ENCODE measurements around the gene PRSS22. TPM values are rescaled to one million over a fixed set of nuclear protein-coding genes. Genes with fewer than 3 reads are reported as not detected.

Gene PRSS22
- total and polyA plus RNA-seq, 10 of the 15 experiments (the other 5 are each of a cell fraction or from before 2014, with no cell fraction given): not detected

DNA sequence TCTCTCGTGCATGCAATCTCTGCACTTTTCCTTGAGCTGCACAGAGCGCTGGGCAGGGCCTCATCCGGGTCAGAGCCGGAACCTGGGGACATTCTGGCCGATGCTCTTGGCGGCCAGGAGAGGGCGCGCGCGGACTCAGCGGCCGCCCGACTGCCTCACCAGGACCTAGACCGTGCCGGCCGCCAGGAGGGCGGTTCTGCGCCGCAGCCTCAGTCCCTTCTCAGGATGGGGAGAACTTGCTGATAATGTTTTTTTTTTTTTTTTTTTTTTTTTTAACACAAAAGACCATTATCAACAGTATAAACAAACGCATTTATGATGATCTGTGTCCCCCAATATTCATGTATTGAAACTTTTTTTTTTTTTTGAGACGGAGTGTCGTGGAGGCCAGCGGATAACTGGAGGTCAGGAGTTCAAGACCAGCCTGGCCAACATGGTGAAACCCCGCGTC lies 17.0 kb upstream of the PRSS22 start:
- peaks cover 2% of the 10 kb centered on the region; the same call in 2 of the 3 replicates for H3K9me3 ChIP-seq (replicated peaks; ENCODE audit: control insufficient read depth, insufficient read depth, low read length)
- no TSS peak for BruUV-seq (replicated peaks)
- FAIRE-seq (peak; percentile 93), ATAC-seq (peak; percentile 100), DNase-seq (ENCODE audit: low read depth, low spot score) (peak; percentile 3)
- H2AFZ ChIP-seq (ENCODE audit: control insufficient read depth, low read depth, low read length): peak overlapping the region; percentile 7; the same call in 1 of the 2 replicates
- H4K20me1 ChIP-seq (ENCODE audit: control insufficient read depth, insufficient read depth): no peaks in the 10 kb centered on the region
- SMC1A ChIA-PET (ENCODE audit: uncharacterized antibody, unreplicated experiment): interaction anchor here (0.6 to 0.7 kb wide), 3 partner anchors 9 to 38 kb away, joined by 3 to 6 read pairs (median 3); no protein-coding TSS in a partner anchor
- no peaks in the 10 kb centered on the region for H3K4me1 ChIP-seq (ENCODE audit: control insufficient read depth, insufficient read depth, low read length)
- no peaks in the 10 kb centered on the region for H3K79me2 ChIP-seq (ENCODE audit: control insufficient read depth, insufficient read depth, low read length)
- no peaks in the 10 kb centered on the region; a peak in 1 of 4 replicates for H3K27me3 ChIP-seq (replicated peaks in 1 of 2; ENCODE audit: control insufficient read depth in 2 of 2, insufficient read depth in 2 of 2, low read length in 1 of 2)
- WGBS (ENCODE audit: insufficient coverage, insufficient replicate concordance, low lambda C conversion rate, missing lambda C conversion rate): 13% methylated on average over 24 of the region's 25 CpGs
- in situ Hi-C loops (cut with MboI): loop anchor here (5.0 kb wide), 1 partner anchor 37 kb away; the partner anchor contains the start of gene FLYWCH1
- RAD21 ChIA-PET (ENCODE audit: unreplicated experiment): interaction anchor here (0.6 to 1.0 kb wide), 5 partner anchors 25 to 1159 kb away, joined by 3 to 4 read pairs (median 3); partner anchors contain the start of gene FLYWCH1
- no peaks in the 10 kb centered on the region for H3K36me3 ChIP-seq (ENCODE audit: control insufficient read depth in 2 of 2, insufficient read depth in 2 of 2, low read length in 1 of 2)
- no peak overlapping the region for H3K27ac ChIP-seq (ENCODE audit: control insufficient read depth, insufficient read depth)
- CTCF ChIA-PET: interaction anchor here (0.6 to 1.3 kb wide), 10 partner anchors 8 to 108 kb away, joined by 3 to 6 read pairs (median 4); partner anchors contain the start of gene FLYWCH2
- no peak overlapping the region for H3K9ac ChIP-seq (ENCODE audit: control insufficient read depth, insufficient read depth, low read length)
- intact Hi-C loops (cut with micrococcal nuclease; ENCODE audit: unreplicated experiment): loop anchor here (1.0 to 2.0 kb wide), 2 partner anchors 32 to 44 kb away; no protein-coding TSS in a partner anchor
- POLR2A ChIA-PET: interaction anchor here (0.7 kb wide), 1 partner anchor 40 kb away, joined by 3 read pairs; no protein-coding TSS in a partner anchor
- no peak overlapping the region for H3K4me2 ChIP-seq (ENCODE audit: control insufficient read depth, insufficient read depth)
- no peak overlapping the region for H3K4me3 ChIP-seq
- TF ChIP-seq ZNF24 (IDR thresholded peaks at IDR 0.05) (no peak), RCOR1 (conservative IDR thresholded peaks at IDR 0.05; ENCODE audit: low read depth, low read length) (no peak), RBBP5 (conservative IDR thresholded peaks at IDR 0.05) (no peak), GABPA (IDR thresholded peaks at IDR 0.05; ENCODE audit: low read depth) (no peak), ATF7 (IDR thresholded peaks at IDR 0.05; ENCODE audit: low read depth) (no peak), PAX8 (IDR thresholded peaks at IDR 0.05) (no peak), NBN (IDR thresholded peaks at IDR 0.05) (0 out of 2 replicates have a peak, but pooled peaks have one; percentile 29), SUPT20H (IDR thresholded peaks at IDR 0.05; ENCODE audit: borderline replicate concordance, control insufficient read depth, low read depth, low read length) (no peak), ZNF384 (IDR thresholded peaks at IDR 0.05; ENCODE audit: borderline replicate concordance, low read depth, low read length) (0 out of 2 replicates have a peak, but pooled peaks have one; percentile 18), MYC (IDR thresholded peaks at IDR 0.05; ENCODE audit: insufficient read depth, insufficient read length, insufficient replicate concordance, low read length, severe bottlenecking) (no peak), ZBED1 (IDR thresholded peaks at IDR 0.05; ENCODE audit: borderline replicate concordance) (no peak), RELA (IDR thresholded peaks at IDR 0.05; ENCODE audit: borderline replicate concordance, partially characterized antibody) (no peak), PML (IDR thresholded peaks at IDR 0.05; ENCODE audit: low read length) (no peak), EP300 (IDR thresholded peaks at IDR 0.05; ENCODE audit: borderline replicate concordance in 1 of 2, control insufficient read depth in 1 of 2, low read depth in 2 of 2, low read length in 2 of 2) (no peak), POLR2AphosphoS2 (IDR thresholded peaks at IDR 0.05; ENCODE audit: low read depth, low read length) (no peak), SMC3 (IDR thresholded peaks at IDR 0.05; ENCODE audit: borderline replicate concordance, low read length) (peak; percentile 86), PBX3 (IDR thresholded peaks at IDR 0.05; ENCODE audit: insufficient replicate concordance, low read depth, low read length) (no peak), KLF5 (IDR thresholded peaks at IDR 0.05; ENCODE audit: partially characterized antibody) (no peak), CBX3 (IDR thresholded peaks at IDR 0.05; ENCODE audit: borderline replicate concordance, low read depth) (no peak)
- TF ChIP-seq, protein P1, sequence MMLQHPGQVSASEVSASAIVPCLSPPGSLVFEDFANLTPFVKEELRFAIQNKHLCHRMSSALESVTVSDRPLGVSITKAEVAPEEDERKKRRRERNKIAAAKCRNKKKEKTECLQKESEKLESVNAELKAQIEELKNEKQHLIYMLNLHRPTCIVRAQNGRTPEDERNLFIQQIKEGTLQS (IDR thresholded peaks at IDR 0.05; ENCODE audit: borderline replicate concordance, extremely low read depth, low read depth, low read length): no peak
- TF ChIP-seq, protein P2, sequence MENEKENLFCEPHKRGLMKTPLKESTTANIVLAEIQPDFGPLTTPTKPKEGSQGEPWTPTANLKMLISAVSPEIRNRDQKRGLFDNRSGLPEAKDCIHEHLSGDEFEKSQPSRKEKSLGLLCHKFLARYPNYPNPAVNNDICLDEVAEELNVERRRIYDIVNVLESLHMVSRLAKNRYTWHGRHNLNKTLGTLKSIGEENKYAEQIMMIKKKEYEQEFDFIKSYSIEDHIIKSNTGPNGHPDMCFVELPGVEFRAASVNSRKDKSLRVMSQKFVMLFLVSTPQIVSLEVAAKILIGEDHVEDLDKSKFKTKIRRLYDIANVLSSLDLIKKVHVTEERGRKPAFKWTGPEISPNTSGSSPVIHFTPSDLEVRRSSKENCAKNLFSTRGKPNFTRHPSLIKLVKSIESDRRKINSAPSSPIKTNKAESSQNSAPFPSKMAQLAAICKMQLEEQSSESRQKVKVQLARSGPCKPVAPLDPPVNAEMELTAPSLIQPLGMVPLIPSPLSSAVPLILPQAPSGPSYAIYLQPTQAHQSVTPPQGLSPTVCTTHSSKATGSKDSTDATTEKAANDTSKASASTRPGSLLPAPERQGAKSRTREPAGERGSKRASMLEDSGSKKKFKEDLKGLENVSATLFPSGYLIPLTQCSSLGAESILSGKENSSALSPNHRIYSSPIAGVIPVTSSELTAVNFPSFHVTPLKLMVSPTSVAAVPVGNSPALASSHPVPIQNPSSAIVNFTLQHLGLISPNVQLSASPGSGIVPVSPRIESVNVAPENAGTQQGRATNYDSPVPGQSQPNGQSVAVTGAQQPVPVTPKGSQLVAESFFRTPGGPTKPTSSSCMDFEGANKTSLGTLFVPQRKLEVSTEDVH (IDR thresholded peaks at IDR 0.05; ENCODE audit: low read depth, partially characterized antibody): no peak

Data from GM12878 (cell line).